Muscle layer of colon (tissue), 2 donors: ENCODE data around the gene TLR8.

Experiments used
- H3K27ac ChIP-seq: one replicate; pipeline ENCODE4 v1.7.0; 2013; ENCODE audit warnings: low read depth, mild to moderate bottlenecking, low read length, moderate library complexity
- H3K27me3 ChIP-seq, 2 donors: one replicate each; pipeline ENCODE4 v1.7.0; 2013; ENCODE audit warnings: low read length in 2 of 2, mild to moderate bottlenecking in 2 of 2; ENCODE audit not compliant: insufficient read depth in 2 of 2, control insufficient read depth in 1 of 2
- H3K36me3 ChIP-seq: one replicate; pipeline ENCODE4 v1.7.0; 2013; ENCODE audit warnings: mild to moderate bottlenecking, low read length; ENCODE audit not compliant: insufficient read depth
- H3K4me1 ChIP-seq: one replicate; pipeline ENCODE4 v1.7.0; 2013; ENCODE audit warnings: mild to moderate bottlenecking, low read length; ENCODE audit not compliant: insufficient read depth
- H3K4me3 ChIP-seq, 2 donors: one replicate each; pipeline ENCODE4 v1.7.0; 2013; ENCODE audit warnings: low read length in 2 of 2, low read depth in 1 of 2, mild to moderate bottlenecking in 1 of 2, moderate library complexity in 1 of 2
- H3K9ac ChIP-seq: one replicate; pipeline ENCODE4 v1.7.0; 2013; ENCODE audit warnings: low read length
- H3K9me3 ChIP-seq: one replicate; pipeline ENCODE4 v1.7.0; 2013; ENCODE audit warnings: mild to moderate bottlenecking, low read length
- donor health status: abdominal sarcoma.
- donor health status: Adenocarcinoma of cecum.

TLR8 gene

DNA sequence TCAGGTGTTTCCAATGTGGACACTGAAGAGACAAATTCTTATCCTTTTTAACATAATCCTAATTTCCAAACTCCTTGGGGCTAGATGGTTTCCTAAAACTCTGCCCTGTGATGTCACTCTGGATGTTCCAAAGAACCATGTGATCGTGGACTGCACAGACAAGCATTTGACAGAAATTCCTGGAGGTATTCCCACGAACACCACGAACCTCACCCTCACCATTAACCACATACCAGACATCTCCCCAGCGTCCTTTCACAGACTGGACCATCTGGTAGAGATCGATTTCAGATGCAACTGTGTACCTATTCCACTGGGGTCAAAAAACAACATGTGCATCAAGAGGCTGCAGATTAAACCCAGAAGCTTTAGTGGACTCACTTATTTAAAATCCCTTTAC lies 20.9 kb upstream of the TLR8 start:
- H3K36me3 ChIP-seq, result no peaks in the 10 kb centered on the region
- no peaks in the 10 kb centered on the region for H3K9me3 ChIP-seq
- H3K9ac ChIP-seq, result no peak overlapping the region
- H3K4me1 ChIP-seq, result no peaks in the 10 kb centered on the region
- H3K27me3 ChIP-seq, result peaks cover 0 to 4% of the 10 kb centered on the region in 2 donors
- H3K27ac ChIP-seq, result no peak overlapping the region
- no peak overlapping the region for H3K4me3 ChIP-seq

- Histone ChIP-seq H3K4me3 (no peak overlapping the region), H3K36me3 (no peaks in the 10 kb centered on the region), H3K27ac (no peak overlapping the region), H3K27me3 (peaks cover 0 to 4% of the 10 kb centered on the region in 2 donors), H3K9me3 (no peaks in the 10 kb centered on the region), H3K4me1 (no peaks in the 10 kb centered on the region), H3K9ac (no peak overlapping the region)
Measured at GRCh38 chrX:12886545-12886944, 19.9 kb upstream of the TLR8 start.

GRCh38 chrX:12887141-12887540 lies 19.3 kb upstream of the TLR8 start:
- no peaks in the 10 kb centered on the region for H3K4me1 ChIP-seq
- H3K27me3 ChIP-seq, result no peaks in the 10 kb centered on the region
- H3K27ac ChIP-seq, result no peak overlapping the region
- H3K9ac ChIP-seq, result no peak overlapping the region
- H3K9me3 ChIP-seq, result no peaks in the 10 kb centered on the region
- no peaks in the 10 kb centered on the region for H3K36me3 ChIP-seq
- H3K4me3 ChIP-seq, result no peak overlapping the region

- Histone ChIP-seq H3K27ac (no peak overlapping the region), H3K4me1 (no peaks in the 10 kb centered on the region), H3K9me3 (no peaks in the 10 kb centered on the region), H3K9ac (no peak overlapping the region), H3K27me3 (no peaks in the 10 kb centered on the region), H3K36me3 (no peaks in the 10 kb centered on the region), H3K4me3 (no peak overlapping the region)
Measured at GRCh38 chrX:12887767-12888166, 18.7 kb upstream of the TLR8 start.

DNA sequence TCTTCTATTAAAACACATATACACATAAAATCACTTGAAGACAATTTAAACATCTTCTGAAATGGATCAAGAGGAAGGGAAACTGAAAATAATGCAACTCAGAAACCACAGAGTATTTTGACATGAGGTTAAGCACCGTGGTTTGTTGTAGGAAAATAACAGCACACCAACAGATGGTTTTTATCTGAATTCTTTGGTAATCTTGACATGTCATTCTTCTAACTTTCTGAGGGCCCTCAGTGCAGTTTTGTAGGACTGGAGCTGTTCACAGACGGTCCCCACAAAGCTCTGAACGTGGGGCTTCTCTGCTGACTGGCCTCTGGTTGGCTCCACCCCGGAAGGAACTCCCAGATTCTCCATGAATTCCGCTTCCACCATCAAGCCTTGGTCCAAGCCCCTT lies 16.0 kb upstream of the TLR8 start:
- H3K4me1 ChIP-seq, result no peaks in the 10 kb centered on the region
- no peak overlapping the region for H3K9ac ChIP-seq
- H3K36me3 ChIP-seq, result no peaks in the 10 kb centered on the region
- no peak overlapping the region for H3K4me3 ChIP-seq
- peaks cover 0 to 8% of the 10 kb centered on the region in 2 donors for H3K27me3 ChIP-seq
- no peak overlapping the region for H3K27ac ChIP-seq
- H3K9me3 ChIP-seq, result no peaks in the 10 kb centered on the region

DNA sequence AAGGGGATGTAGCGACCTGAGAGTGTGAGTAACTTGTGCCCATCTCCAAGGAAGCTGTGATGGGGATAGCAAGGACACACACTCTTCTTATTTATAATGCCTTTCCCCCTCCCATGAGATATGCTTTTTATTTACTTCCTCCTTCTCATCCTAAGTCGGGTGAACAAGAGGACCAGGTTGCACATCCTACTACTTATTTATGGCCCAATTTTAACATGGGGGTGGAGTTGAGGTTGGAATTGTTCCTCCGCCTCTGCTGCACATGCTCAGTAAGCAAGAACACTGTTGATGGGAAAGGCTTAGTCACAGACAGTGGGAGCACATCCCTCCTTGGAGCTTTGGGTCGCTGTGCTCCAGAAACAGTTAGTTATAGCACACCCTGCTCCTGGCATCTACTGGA lies 15.2 kb upstream of the TLR8 start:
- Histone ChIP-seq H3K4me1 (no peaks in the 10 kb centered on the region), H3K27me3 (peaks cover 0 to 8% of the 10 kb centered on the region in 2 donors), H3K9ac (no peak overlapping the region), H3K9me3 (no peaks in the 10 kb centered on the region), H3K27ac (no peak overlapping the region), H3K4me3 (no peak overlapping the region), H3K36me3 (no peaks in the 10 kb centered on the region)

DNA sequence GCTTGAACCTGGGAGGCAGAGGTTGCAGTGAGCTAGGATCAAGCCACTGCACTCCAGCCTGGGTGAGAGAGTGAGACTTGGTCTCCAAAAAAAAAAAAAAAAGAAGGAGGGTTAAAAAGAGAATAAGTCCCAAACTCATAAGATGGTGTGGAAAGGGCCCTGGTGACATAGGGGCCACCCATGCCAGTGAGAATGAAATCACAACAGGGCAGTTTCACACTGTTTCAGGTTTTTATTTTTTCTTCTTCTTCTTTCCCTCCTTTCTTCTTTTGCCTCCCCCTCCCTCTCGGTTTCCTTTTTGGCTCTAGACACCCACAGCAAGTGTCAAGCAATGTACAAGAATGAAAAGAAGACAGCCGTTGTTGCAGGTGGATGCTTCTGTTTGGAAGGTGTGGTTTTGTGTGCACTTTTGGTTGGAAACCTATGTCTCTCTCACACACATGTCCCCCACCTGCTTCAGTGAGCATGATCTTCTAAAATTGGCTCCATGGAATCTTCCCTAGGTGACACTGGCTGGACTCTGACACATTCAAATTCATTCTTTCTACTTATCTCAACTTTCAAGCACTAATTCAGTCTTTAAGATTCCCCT lies 14.4 kb upstream of the TLR8 start:
- H3K36me3 ChIP-seq, result no peaks in the 10 kb centered on the region
- no peak overlapping the region for H3K4me3 ChIP-seq
- peaks cover 0 to 8% of the 10 kb centered on the region in 2 donors for H3K27me3 ChIP-seq
- H3K27ac ChIP-seq, result no peak overlapping the region
- no peak overlapping the region for H3K9ac ChIP-seq
- no peaks in the 10 kb centered on the region for H3K9me3 ChIP-seq
- H3K4me1 ChIP-seq, result no peaks in the 10 kb centered on the region

DNA sequence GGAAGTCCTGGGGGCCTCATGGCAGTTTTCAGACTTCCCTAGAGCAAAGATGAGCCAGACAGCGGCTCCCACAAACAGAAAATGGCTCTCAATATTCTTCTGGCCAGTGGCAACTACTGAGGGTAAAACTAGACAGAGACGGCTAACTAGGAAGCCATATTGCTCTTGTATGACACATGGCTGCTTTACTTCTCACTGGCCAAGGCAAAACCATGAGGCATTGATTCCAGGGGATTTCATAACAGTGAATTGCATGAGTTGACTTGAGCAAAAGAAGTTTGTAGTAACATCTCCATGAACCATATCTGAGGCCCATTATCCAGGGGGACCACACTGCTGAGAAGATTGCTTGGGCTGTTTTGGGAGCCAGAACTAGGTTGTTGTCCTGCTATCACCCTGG lies 13.7 kb upstream of the TLR8 start:
- Histone ChIP-seq H3K4me3 (no peak overlapping the region), H3K4me1 (no peaks in the 10 kb centered on the region), H3K9ac (no peak overlapping the region), H3K27ac (no peak overlapping the region), H3K36me3 (no peaks in the 10 kb centered on the region), H3K9me3 (no peaks in the 10 kb centered on the region), H3K27me3 (peaks cover 0 to 8% of the 10 kb centered on the region in 2 donors)

- Histone ChIP-seq H3K36me3 (no peaks in the 10 kb centered on the region), H3K9me3 (no peaks in the 10 kb centered on the region), H3K4me1 (no peaks in the 10 kb centered on the region), H3K27ac (no peak overlapping the region), H3K9ac (no peak overlapping the region), H3K4me3 (no peak overlapping the region), H3K27me3 (peaks cover 0 to 8% of the 10 kb centered on the region in 2 donors)
Measured at GRCh38 chrX:12894074-12895030, 12.1 kb upstream of the TLR8 start.

GRCh38 chrX:12895866-12896265 lies 10.6 kb upstream of the TLR8 start:
- Histone ChIP-seq H3K27ac (no peak overlapping the region), H3K9ac (no peak overlapping the region), H3K27me3 (peaks cover 0 to 8% of the 10 kb centered on the region in 2 donors), H3K9me3 (no peaks in the 10 kb centered on the region), H3K4me3 (no peak overlapping the region), H3K4me1 (no peaks in the 10 kb centered on the region), H3K36me3 (no peaks in the 10 kb centered on the region)

GRCh38 chrX:12896935-12897334 lies 9.5 kb upstream of the TLR8 start:
- Histone ChIP-seq H3K9ac (no peak overlapping the region), H3K4me3 (no peak overlapping the region), H3K4me1 (no peaks in the 10 kb centered on the region), H3K27ac (no peak overlapping the region), H3K36me3 (no peaks in the 10 kb centered on the region), H3K9me3 (no peaks in the 10 kb centered on the region), H3K27me3 (peaks cover 0 to 8% of the 10 kb centered on the region in 2 donors)
